DND-41 (cell line): Measurements from ENCODE around the gene KCNAB2.

ENCODE experiments used
- ATAC-seq: fragments of 200-7000 bp; cut with Tn5 transposase; 3 replicates; pipeline ENCODE4 v1.9.1; 2021; ENCODE audit warnings: low read depth; ENCODE audit not compliant: insufficient read depth
- DNase-seq: peaks from one replicate; pipeline ENCODE4 v3.0.0-alpha.2; 2020
- H2AFZ ChIP-seq: 2 replicates; pipeline ENCODE4 v1.6.0; 2012; ENCODE audit warnings: low read depth, low read length
- H3K27ac ChIP-seq: 2 replicates; pipeline ENCODE4 v1.5.1; 2012; ENCODE audit warnings: low read length, inconsistent platforms
- H3K27me3 ChIP-seq: fragments of 200-600 bp; sonication (generic); 2 replicates; pipeline ENCODE4 v1.6.0; 2012; ENCODE audit warnings: low read length, mild to moderate bottlenecking, inconsistent platforms; ENCODE audit not compliant: insufficient read depth, poor library complexity
- H3K36me3 ChIP-seq: 2 replicates; pipeline ENCODE4 v1.5.1; 2012; ENCODE audit warnings: low read length, inconsistent platforms; ENCODE audit not compliant: insufficient read depth
- H3K4me1 ChIP-seq: 2 replicates; pipeline ENCODE4 v1.5.1; 2012; ENCODE audit warnings: mild to moderate bottlenecking, low read length; ENCODE audit not compliant: insufficient read depth
- H3K4me2 ChIP-seq: 2 replicates; pipeline ENCODE4 v1.6.0; 2012; ENCODE audit warnings: mild to moderate bottlenecking, moderate library complexity, low read length, inconsistent platforms; ENCODE audit not compliant: insufficient read depth
- H3K4me3 ChIP-seq, 2 experiments: fragments of 200-600 bp in 1 of 2; shearing (Covaris generic) in 1 of 2; 2 replicates each; pipeline ENCODE4 v1.5.1; 2012 to 2016; ENCODE audit warnings: inconsistent platforms in 2 of 2, low read length in 2 of 2, mild to moderate bottlenecking in 2 of 2, low read depth in 1 of 2, moderate library complexity in 1 of 2
- H3K79me2 ChIP-seq: 2 replicates; pipeline ENCODE4 v1.6.0; 2012; ENCODE audit warnings: low read length, inconsistent platforms; ENCODE audit not compliant: insufficient read depth
- H3K9ac ChIP-seq: 2 replicates; pipeline ENCODE4 v1.6.0; 2012; ENCODE audit warnings: low read depth, mild to moderate bottlenecking, inconsistent platforms, low read length, moderate library complexity
- H3K9me3 ChIP-seq: 2 replicates; pipeline ENCODE4 v1.5.1; 2012; ENCODE audit warnings: low read length, moderate library complexity, mild to moderate bottlenecking, inconsistent platforms; ENCODE audit not compliant: insufficient read depth, severe bottlenecking
- H4K20me1 ChIP-seq: 2 replicates; pipeline ENCODE4 v1.6.0; 2012; ENCODE audit warnings: low read length; ENCODE audit not compliant: insufficient read depth
- EZH2 ChIP-seq: IDR thresholded peaks from 3 replicates; pipeline ENCODE4 v1.6.1; 2012; ENCODE audit warnings: borderline replicate concordance, low read depth, mild to moderate bottlenecking, moderate library complexity, low read length, inconsistent platforms; ENCODE audit not compliant: severe bottlenecking
- TF ChIP-seq, protein P1 (sequence below): IDR thresholded peaks from 2 replicates; pipeline ENCODE4 v1.5.1; 2012; ENCODE audit warnings: borderline replicate concordance, low read length, moderate library complexity, mild to moderate bottlenecking; ENCODE audit not compliant: poor library complexity, severe bottlenecking; ENCODE audit errors: extremely low read depth

The KCNAB2 gene

DNA sequence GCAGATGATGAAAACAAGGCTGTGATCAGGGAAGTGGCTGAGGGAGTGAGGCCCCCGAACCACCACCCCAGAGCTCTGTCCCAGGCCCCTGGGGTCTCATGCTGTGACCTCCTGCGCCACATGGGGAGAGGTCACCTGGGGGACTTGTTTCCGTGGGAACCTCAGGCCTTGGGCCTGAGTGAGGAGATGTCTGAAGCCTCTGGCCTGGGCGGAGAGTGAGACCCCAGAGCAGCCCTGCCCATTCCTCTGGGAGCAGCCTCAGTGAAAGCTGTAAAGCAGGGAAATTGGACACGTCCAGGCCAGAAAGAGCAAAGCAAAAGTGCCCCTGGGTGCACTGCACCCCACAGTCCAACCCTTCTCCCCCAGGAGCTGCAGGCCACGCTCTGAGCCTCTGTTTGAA is 37.0 kb upstream of the KCNAB2 start:
- DNase-seq (no peak), ATAC-seq (no peak)
- Histone ChIP-seq H3K4me3 (no peak overlapping the region), H3K4me2 (no peak overlapping the region), H3K79me2 (no peaks in the 10 kb centered on the region), H3K9ac (no peak overlapping the region), H3K36me3 (0 out of 2 replicates have a peak, but pooled peaks cover 2% of the 10 kb centered on the region), H2AFZ (no peak overlapping the region), H3K27me3 (no peaks in the 10 kb centered on the region), H3K9me3 (no peaks in the 10 kb centered on the region), H3K27ac (no peak overlapping the region), H4K20me1 (peaks cover 49% of the 10 kb centered on the region), H3K4me1 (no peaks in the 10 kb centered on the region)
- TF ChIP-seq, protein P1, sequence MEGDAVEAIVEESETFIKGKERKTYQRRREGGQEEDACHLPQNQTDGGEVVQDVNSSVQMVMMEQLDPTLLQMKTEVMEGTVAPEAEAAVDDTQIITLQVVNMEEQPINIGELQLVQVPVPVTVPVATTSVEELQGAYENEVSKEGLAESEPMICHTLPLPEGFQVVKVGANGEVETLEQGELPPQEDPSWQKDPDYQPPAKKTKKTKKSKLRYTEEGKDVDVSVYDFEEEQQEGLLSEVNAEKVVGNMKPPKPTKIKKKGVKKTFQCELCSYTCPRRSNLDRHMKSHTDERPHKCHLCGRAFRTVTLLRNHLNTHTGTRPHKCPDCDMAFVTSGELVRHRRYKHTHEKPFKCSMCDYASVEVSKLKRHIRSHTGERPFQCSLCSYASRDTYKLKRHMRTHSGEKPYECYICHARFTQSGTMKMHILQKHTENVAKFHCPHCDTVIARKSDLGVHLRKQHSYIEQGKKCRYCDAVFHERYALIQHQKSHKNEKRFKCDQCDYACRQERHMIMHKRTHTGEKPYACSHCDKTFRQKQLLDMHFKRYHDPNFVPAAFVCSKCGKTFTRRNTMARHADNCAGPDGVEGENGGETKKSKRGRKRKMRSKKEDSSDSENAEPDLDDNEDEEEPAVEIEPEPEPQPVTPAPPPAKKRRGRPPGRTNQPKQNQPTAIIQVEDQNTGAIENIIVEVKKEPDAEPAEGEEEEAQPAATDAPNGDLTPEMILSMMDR: no peak
- TF ChIP-seq EZH2: no peak

DNA sequence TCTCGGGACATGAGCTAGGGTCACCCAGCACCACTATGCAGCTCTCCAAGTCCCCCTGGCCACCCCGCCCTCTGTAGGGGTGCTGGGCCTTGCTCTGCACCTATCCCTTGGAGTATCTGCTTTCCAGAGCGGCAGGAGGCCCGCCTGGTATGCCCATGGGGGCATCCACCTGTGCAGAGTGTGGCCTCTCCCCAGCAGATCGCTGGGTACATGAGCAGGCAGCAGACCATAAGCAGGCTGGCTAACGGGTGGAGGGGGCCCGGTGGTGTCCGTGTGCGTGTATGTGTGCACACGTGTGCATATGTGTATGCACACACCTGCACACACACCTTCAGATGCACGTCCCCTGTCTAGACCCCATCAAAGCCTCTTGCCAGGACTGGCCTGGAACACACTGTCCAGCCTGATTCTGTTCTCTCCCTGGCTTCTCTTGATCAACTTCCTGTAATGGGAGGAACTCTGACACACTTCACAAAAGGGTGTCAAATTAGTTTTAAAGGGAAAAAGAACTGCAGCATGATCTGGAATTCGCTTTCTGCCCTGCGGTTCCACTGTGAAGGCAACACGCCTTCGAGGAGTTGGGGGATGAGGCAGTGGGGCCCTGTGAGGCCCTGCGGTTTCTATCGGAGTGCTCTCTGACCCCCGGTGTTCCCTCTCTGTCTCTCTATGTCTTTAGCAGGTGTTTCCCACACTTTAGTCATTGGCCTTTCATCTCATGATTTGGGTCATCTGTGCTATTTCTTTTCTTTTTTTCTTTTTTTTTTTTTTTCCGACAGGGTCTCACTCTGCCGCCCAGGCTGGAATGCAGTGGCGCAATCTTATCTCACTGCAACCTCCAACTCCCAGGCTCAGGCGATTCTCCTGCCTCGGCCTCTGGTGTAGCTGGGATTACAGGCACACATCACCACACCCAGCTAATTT is 36.3 kb upstream of the KCNAB2 start:
- Histone ChIP-seq H2AFZ (no peak overlapping the region), H3K4me2 (no peak overlapping the region), H3K9me3 (no peaks in the 10 kb centered on the region), H3K36me3 (0 out of 2 replicates have a peak, but pooled peaks cover 3% of the 10 kb centered on the region), H3K27me3 (no peaks in the 10 kb centered on the region), H3K9ac (no peak overlapping the region), H3K4me1 (no peaks in the 10 kb centered on the region), H3K4me3 (no peak overlapping the region), H4K20me1 (peaks cover 52% of the 10 kb centered on the region), H3K27ac (no peak overlapping the region), H3K79me2 (no peaks in the 10 kb centered on the region)
- TF ChIP-seq, protein P1: no peak
- TF ChIP-seq EZH2: no peak
- ATAC-seq (no peak), DNase-seq (no peak)

DNA sequence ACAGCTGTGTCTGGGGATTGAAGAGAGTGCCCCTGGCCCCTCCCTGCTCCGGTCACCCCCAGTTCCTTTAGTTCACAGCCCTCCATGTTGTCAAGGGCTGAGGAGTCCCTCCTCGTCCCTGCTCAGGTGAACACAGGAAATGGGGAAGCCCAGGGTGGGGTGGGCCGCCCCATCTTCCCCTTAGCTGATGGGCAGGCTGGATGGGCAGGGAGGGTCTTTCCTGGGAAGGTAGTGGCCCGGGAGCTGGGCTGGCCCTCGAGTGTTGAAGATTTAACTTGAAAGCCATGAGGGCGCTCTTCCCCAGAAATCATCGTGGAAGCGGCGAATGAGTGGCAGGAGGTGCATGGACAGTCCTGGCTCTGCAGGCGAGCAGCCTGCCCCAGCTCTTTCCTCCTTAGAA is 35.1 kb upstream of the KCNAB2 start:
- H3K4me2 ChIP-seq: no peak overlapping the region
- H3K9ac ChIP-seq: no peak overlapping the region
- peaks cover 52% of the 10 kb centered on the region for H4K20me1 ChIP-seq
- no peaks in the 10 kb centered on the region for H3K79me2 ChIP-seq
- H3K27me3 ChIP-seq: no peaks in the 10 kb centered on the region
- H3K4me1 ChIP-seq: no peaks in the 10 kb centered on the region
- H3K36me3 ChIP-seq: 0 out of 2 replicates have a peak, but pooled peaks cover 3% of the 10 kb centered on the region
- H3K27ac ChIP-seq: no peak overlapping the region
- no peak overlapping the region for H2AFZ ChIP-seq
- no peak for ATAC-seq
- H3K9me3 ChIP-seq: no peaks in the 10 kb centered on the region
- no peak for DNase-seq
- TF ChIP-seq EZH2: no peak
- TF ChIP-seq, protein P1: no peak
- H3K4me3 ChIP-seq: no peak overlapping the region
